Measurements from ENCODE around the gene ANGPTL2. TPM values are rescaled to one million over a fixed set of nuclear protein-coding genes. Genes with fewer than 3 reads are reported as not detected.

ANGPTL2 gene
- total RNA-seq, 1 donor from 2014 or later: 17.5 TPM

- Histone ChIP-seq H3K9me3 (ENCODE audit: insufficient read depth, low read depth, low read length) (no peaks in the 10 kb centered on the region), H3K27me3 (ENCODE audit: insufficient read depth, low read length) (peaks cover 7% of the 10 kb centered on the region), H3K79me2 (ENCODE audit: insufficient read depth, low read length) (no peaks in the 10 kb centered on the region), H3K27ac (ENCODE audit: low read depth, low read length) (no peak overlapping the region), H4K20me1 (ENCODE audit: insufficient read depth, low read length) (no peaks in the 10 kb centered on the region), H2AFZ (ENCODE audit: low read depth, low read length) (no peak overlapping the region), H3K4me1 (ENCODE audit: insufficient read depth, low read length) (peaks cover 41% of the 10 kb centered on the region), H3K4me3 (ENCODE audit: insufficient read depth, low read depth, low read length) (no peak overlapping the region), H3K9ac (ENCODE audit: low read length) (no peak overlapping the region), H3K4me2 (ENCODE audit: low read length) (no peak overlapping the region), H3K36me3 (ENCODE audit: insufficient read depth, low read length) (no peaks in the 10 kb centered on the region)
- Mint-ChIP-seq H3K4me3 (ENCODE audit: unreplicated experiment) (no peak overlapping the region), H3K9me3 (ENCODE audit: unreplicated experiment) (peaks cover 2% of the 10 kb centered on the region), H3K4me1 (ENCODE audit: low read depth, unreplicated experiment) (peaks cover 46% of the 10 kb centered on the region), H3K27ac (ENCODE audit: unreplicated experiment) (no peak overlapping the region), H3K27me3 (ENCODE audit: low read depth, unreplicated experiment) (peaks cover 18% of the 10 kb centered on the region), H3K36me3 (ENCODE audit: low read depth, unreplicated experiment) (no peaks in the 10 kb centered on the region)
- no peak for TF ChIP-seq EZH2 (IDR thresholded peaks at IDR 0.05; ENCODE audit: insufficient read depth, low read length)
- TF ChIP-seq CTCF (IDR thresholded peaks at IDR 0.05; ENCODE audit: insufficient read depth, low read depth, low read length): no peak
- DNase-seq (ENCODE audit: low read depth) (no peak), FAIRE-seq (no peak)
Measured at GRCh38 chr9:127135056-127135745, 12.8 kb upstream of the ANGPTL2 start.

GRCh38 chr9:127133739-127134167, 11.3 kb upstream of the ANGPTL2 start:
- Mint-ChIP-seq H3K4me3 (ENCODE audit: unreplicated experiment) (peak overlapping the region; percentile 56), H3K9me3 (ENCODE audit: unreplicated experiment) (peaks cover 2% of the 10 kb centered on the region), H3K4me1 (ENCODE audit: low read depth, unreplicated experiment) (peaks cover 46% of the 10 kb centered on the region), H3K36me3 (ENCODE audit: low read depth, unreplicated experiment) (no peaks in the 10 kb centered on the region), H3K27ac (ENCODE audit: unreplicated experiment) (peak overlapping the region; percentile 97), H3K27me3 (ENCODE audit: low read depth, unreplicated experiment) (peaks cover 12% of the 10 kb centered on the region)
- DNase-seq (ENCODE audit: low read depth): peak; percentile 85
- peak; percentile 20 for FAIRE-seq
- Histone ChIP-seq H3K27ac (ENCODE audit: low read depth, low read length) (peak overlapping the region; percentile 75), H3K9ac (ENCODE audit: low read length) (peak overlapping the region; percentile 75), H3K79me2 (ENCODE audit: insufficient read depth, low read length) (no peaks in the 10 kb centered on the region), H3K27me3 (ENCODE audit: insufficient read depth, low read length) (peaks cover 7% of the 10 kb centered on the region), H4K20me1 (ENCODE audit: insufficient read depth, low read length) (no peaks in the 10 kb centered on the region), H2AFZ (ENCODE audit: low read depth, low read length) (peak overlapping the region; percentile 43), H3K4me3 (ENCODE audit: insufficient read depth, low read depth, low read length) (peak overlapping the region; percentile 30), H3K36me3 (ENCODE audit: insufficient read depth, low read length) (no peaks in the 10 kb centered on the region), H3K4me2 (ENCODE audit: low read length) (peak overlapping the region; percentile 79), H3K9me3 (ENCODE audit: insufficient read depth, low read depth, low read length) (no peaks in the 10 kb centered on the region), H3K4me1 (ENCODE audit: insufficient read depth, low read length) (peaks cover 41% of the 10 kb centered on the region)
- TF ChIP-seq CTCF (IDR thresholded peaks at IDR 0.05; ENCODE audit: insufficient read depth, low read depth, low read length): no peak
- TF ChIP-seq EZH2 (IDR thresholded peaks at IDR 0.05; ENCODE audit: insufficient read depth, low read length): no peak

Measured in astrocyte (in vitro differentiated cells and primary cell).